T47D (cell line): Measurements from ENCODE around the gene SLC9A7.
A peak's percentile ranks its signal among the peaks of the same experiment; 100 is the strongest.

Experiments used
- DNase-seq, 2 experiments: peaks; one replicate each; pipeline versions ENCODE4 v3.0.0 to v3.0.0-alpha.2; 2011 to 2012; ENCODE audit warnings: low read depth in 1 of 2, low spot score in 1 of 2
- JUND ChIP-seq: IDR thresholded peaks from 2 replicates; pipeline ENCODE4 v1.6.1; 2012; ENCODE audit warnings: low read depth
- in situ Hi-C: cut with HindIII; loops from 2 replicates; pipeline ENCODE4 v1.10.0; 2016; ENCODE audit warnings: low sequenced_read_pairs, low pct_unique_long_range_greater_than_20kb

Gene SLC9A7

GRCh38 chrX:46647251-46647650, 111.7 kb downstream of the SLC9A7 start:
- in situ Hi-C loops: no loop called here
- DNase-seq: no peak
- no peak for TF ChIP-seq JUND

DNA sequence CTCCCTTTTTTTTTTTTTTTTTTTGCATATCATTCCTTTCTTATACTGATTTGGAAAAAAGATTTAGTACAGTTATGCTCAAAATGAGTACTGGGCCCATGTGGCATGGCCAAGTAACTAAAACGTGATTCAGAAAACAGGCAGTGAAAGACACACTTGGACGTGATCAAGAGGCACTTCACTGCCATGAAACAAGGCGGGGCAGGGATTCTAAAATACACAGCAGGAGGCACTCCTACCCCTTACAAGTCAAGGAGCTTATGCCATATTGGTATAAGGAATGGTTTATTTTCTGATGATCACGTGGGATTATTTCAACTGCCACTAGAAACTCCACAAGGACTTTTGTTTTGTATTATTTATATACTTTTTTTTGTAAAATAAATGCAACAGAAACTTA, 113.3 kb downstream of the SLC9A7 start:
- no peak for DNase-seq
- in situ Hi-C loops: no loop called here
- no peak for TF ChIP-seq JUND

- no peak for DNase-seq
- in situ Hi-C loops: no loop called here
- TF ChIP-seq JUND: no peak
These were observed 115.3 kb downstream of the SLC9A7 start for GRCh38 chrX:46643636-46644035.

GRCh38 chrX:46642145-46642544, 116.8 kb downstream of the SLC9A7 start:
- in situ Hi-C loops: no loop called here
- TF ChIP-seq JUND: no peak
- DNase-seq: peak; percentile 11 to 53

DNA sequence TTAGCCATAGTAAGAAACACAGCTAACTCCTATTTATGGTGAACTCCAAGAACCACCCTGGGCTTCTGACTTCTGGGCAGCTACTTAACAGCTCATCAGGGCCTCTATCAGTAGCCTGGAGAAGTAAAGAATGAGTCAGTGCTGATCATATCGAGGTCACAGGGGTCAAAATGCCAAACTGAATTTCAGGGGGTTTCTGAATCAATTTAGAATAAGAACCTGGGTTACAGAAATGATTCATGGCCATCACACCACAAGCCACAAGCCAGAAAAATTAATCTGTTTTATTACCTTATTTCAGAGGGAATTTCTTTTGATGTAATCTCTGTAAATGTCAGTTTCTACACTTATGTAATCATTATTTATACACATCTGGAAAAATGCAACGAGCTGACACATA, 121.0 kb downstream of the SLC9A7 start:
- in situ Hi-C loops: no loop called here

GRCh38 chrX:46636223-46636622, 122.7 kb downstream of the SLC9A7 start:
- in situ Hi-C loops: no loop called here
- no peak for DNase-seq
- TF ChIP-seq JUND: no peak

More for the DNA sequence above, 121.0 kb downstream of the SLC9A7 start:
- no peak for TF ChIP-seq JUND
- no peak for DNase-seq

DNA sequence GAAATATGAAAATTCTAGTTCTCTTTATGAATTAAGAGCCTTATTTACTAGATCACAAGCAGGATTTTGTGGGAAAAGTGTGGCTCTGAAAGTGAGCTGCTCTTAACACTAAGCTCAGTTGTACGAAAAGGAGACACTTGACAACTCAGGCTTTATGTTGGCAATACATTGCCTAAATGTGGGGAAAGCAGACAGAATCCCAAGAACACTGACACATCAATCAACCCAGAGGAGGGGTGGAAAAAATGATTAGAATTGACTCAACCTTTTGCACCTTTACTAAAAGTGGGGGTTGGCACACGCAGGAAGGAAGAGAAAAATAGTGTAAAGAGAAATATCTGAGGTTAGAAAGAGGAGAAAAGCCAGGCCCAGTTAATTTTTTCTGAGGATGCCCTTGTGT, 123.7 kb downstream of the SLC9A7 start:
- TF ChIP-seq JUND: no peak
- DNase-seq: no peak
- in situ Hi-C loops: no loop called here

DNA sequence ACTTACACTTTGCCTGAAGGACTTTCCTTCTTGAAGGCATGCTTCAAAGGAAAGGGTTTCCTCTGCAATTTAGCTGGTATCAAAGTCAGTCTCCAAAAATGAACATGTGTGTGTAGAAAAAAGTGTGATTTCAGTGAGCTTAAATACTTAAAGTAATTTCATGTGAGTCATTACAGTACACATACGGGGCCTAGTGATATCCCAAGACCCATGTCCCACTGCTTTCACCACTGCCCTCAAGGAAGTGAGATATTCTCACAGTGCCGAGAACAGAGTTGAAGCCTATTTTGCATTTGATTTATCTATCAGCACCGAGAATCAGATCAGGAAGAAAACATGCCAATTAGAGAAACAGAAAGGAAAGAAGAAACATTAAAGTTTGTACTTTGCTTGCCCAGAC, 124.3 kb downstream of the SLC9A7 start:
- in situ Hi-C loops: no loop called here
- no peak for DNase-seq
- no peak for TF ChIP-seq JUND

GRCh38 chrX:46630141-46630540, 128.8 kb downstream of the SLC9A7 start:
- in situ Hi-C loops: no loop called here
- TF ChIP-seq JUND: no peak
- DNase-seq: no peak

DNA sequence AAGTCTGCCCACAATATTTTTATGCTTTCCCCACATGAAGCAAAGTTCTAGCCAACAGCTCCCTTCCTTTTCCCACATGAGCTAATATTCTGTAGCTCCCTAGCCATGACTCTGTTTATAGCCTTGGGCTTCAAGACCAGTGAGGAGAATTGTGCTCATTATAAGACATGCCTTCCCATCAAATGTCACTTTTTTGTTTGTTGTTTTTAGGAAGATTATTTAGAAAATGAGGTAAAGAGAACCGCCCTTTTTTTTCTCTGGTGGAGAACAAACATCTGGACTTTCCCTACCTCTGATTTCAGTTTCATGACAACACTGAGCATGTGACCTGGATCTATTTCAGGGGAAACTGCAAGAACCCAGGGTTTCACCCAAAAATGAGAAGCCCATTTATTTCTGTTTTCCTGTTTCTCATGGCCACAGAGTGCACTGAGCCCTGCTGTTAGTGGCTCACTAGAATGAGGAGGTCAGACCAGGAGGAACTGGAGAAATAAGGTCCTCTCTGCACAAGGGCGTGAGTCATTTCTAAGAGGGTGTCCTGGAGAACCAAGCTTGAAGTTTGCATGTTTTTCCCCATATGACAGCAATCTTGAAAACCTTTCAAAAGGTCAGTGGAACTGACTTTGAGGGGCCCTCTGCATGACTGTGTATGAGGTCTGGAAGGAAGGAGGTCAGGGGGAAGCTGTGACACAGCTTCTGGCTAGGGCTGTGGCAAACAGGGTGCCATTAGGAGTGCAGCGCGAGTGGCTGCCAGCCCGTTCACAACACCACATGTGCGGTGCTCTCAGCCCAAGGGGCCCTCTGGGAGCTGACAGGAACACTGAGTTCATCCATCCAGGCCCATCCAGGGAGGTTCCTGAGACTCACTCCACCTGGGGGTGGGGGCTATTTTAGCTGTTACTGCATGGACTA, 130.2 kb downstream of the SLC9A7 start:
- no peak for DNase-seq
- TF ChIP-seq JUND: no peak
- in situ Hi-C loops: no loop called here

- in situ Hi-C loops: no loop called here
- no peak for DNase-seq
- no peak for TF ChIP-seq JUND
These were observed 131.1 kb downstream of the SLC9A7 start for GRCh38 chrX:46627711-46628419.

DNA sequence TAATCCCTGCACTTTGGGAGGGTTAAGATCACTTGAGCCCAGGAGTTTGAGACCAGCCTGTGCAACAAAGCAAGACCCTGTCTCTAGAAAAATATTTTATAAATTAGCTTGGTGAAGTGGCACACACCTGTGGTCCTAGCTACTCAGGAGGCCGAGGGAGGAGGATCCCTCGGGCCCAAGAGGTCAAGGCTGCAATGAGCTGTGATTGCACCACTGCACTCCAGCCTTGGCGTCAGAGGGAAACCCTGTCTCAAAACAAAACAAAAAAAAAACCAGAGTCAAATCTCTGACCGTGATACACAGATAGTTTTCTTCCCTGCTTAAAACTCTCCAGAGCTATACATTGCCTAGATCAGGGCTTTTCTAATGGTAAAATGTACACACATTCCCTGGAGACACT, 131.9 kb downstream of the SLC9A7 start:
- no peak for TF ChIP-seq JUND
- in situ Hi-C loops: no loop called here
- no peak for DNase-seq

- in situ Hi-C loops: no loop called here
- TF ChIP-seq JUND: no peak
- no peak for DNase-seq
These were observed 132.4 kb downstream of the SLC9A7 start for GRCh38 chrX:46626566-46626965.
